IPS-20b (cell line): ENCODE measurements around the gene CAPNS2.
"Not testable (repeated sequence)": the region's sequence is repeated elsewhere in the genome, so short reads cannot be mapped to it uniquely, and the experiment has no call there.

Experiments
- H3K27ac ChIP-seq: one replicate; pipeline ENCODE4 v1.5.1; 2013; ENCODE audit warnings: low read length
- H3K27me3 ChIP-seq: 2 replicates; pipeline ENCODE4 v1.6.1; 2013; ENCODE audit warnings: mild to moderate bottlenecking, low read length, inconsistent platforms; ENCODE audit not compliant: insufficient read depth
- H3K36me3 ChIP-seq: 2 replicates; pipeline ENCODE4 v1.6.1; 2013; ENCODE audit warnings: low read depth, mild to moderate bottlenecking, inconsistent platforms, low read length, moderate library complexity; ENCODE audit not compliant: insufficient read depth
- H3K4me1 ChIP-seq: 2 replicates; pipeline ENCODE4 v1.6.1; 2013; ENCODE audit warnings: mild to moderate bottlenecking, control low read depth, inconsistent platforms, low read length, moderate library complexity; ENCODE audit not compliant: insufficient read depth
- H3K4me3 ChIP-seq: 2 replicates; pipeline ENCODE4 v1.5.1; 2013; ENCODE audit warnings: mild to moderate bottlenecking, low read length, inconsistent platforms
- H3K9ac ChIP-seq: 2 replicates; pipeline ENCODE4 v1.6.1; 2013; ENCODE audit warnings: low read depth, mild to moderate bottlenecking, inconsistent platforms, low read length, moderate library complexity
- H3K9me3 ChIP-seq: 2 replicates; pipeline ENCODE4 v1.6.1; 2013; ENCODE audit warnings: mild to moderate bottlenecking, low read depth, low read length, inconsistent platforms; ENCODE audit not compliant: insufficient read depth

The CAPNS2 gene

DNA sequence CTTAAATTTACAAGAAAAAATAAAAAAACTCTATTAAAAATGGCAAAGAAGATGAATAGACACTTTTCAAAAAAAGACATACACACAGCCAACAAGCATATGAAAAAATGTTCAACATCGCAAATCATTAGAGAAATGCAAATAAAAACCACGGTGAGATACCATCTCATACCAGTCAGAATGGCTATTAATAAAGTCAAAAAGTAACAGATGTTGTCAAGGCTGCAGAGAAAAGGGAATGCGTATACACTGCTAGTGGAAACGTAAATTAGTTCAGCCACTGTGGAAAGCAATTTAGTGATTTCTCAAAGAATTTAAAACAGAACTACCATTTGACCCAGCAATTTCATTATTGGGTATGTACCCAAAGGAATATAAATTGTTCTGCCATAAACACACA lies 31.4 kb downstream of the CAPNS2 start:
- Histone ChIP-seq H3K27me3 (no peaks in the 10 kb centered on the region), H3K4me3 (no peak overlapping the region), H3K9me3 (no peaks in the 10 kb centered on the region), H3K9ac (no peak overlapping the region), H3K4me1 (no peaks in the 10 kb centered on the region; the same call in 1 of the 2 replicates), H3K27ac (no peak overlapping the region), H3K36me3 (no peaks in the 10 kb centered on the region)

DNA sequence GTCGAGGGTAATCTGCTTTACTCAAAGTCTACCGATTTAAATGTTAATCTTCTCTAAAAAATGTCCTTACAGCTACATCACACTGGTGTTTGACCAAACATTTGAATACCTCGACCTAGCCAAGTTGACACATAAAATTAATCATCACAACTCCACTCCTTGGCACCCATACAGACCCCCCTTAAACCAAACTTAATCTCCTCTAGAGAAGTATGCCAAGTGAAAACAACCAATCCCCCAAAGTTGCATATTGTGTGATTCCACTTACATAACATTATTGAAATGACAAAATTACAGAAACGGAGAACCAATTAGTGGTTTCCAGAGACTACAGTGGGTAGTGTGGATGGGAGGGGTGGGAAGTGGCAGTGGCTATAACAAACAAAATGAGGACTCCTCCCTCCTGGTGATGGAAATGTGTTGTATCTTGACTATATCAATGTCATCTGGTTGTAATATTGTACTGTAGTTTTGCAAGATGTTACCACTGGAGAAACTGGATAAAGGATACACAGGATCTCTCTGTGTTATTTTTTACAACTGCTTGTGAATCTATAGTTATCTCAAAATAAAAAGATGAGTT lies 39.4 kb downstream of the CAPNS2 start:
- H3K4me3 ChIP-seq = no peak overlapping the region
- H3K27me3 ChIP-seq = no peaks in the 10 kb centered on the region
- no peaks in the 10 kb centered on the region for H3K9me3 ChIP-seq
- no peak overlapping the region for H3K9ac ChIP-seq
- H3K27ac ChIP-seq = no peak overlapping the region
- no peaks in the 10 kb centered on the region for H3K4me1 ChIP-seq
- H3K36me3 ChIP-seq = no peaks in the 10 kb centered on the region

DNA sequence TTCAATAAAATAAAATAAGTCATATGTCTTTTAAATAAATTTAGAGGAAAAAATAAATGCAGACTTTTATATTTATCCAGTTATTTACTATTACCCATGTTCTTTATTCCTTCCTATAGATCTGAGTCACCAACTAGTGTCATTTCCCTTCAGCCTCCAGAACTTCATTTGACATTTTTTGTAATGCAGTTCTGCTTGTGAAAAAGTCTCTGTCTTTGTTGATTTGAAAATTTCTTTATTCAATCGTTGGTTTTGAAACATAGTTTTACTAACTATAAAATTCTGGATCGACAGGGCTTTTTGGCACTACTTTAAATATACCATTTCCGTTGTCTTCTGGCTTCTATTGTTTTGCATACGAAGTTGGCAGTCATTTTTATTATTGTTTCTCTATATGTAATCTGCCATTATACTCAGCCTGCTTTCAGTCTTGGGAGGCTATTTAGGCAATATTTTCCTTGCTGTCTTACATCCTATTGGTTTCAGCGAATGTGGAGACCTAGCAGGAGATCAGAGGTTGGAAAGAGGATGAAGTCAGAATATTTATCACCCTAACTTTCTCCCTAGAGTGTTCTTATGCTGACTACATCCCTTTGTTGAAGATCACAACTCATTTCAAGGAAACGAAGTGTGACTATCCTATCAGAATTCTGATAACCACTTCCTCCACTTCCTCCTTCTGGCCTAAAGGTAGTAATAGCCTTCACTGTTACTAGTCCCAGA lies 47.3 kb downstream of the CAPNS2 start:
- Histone ChIP-seq H3K9ac (no peak overlapping the region), H3K27ac (no peak overlapping the region), H3K9me3 (peaks cover 14% of the 10 kb centered on the region), H3K4me3 (no peak overlapping the region), H3K4me1 (no peaks in the 10 kb centered on the region), H3K36me3 (no peaks in the 10 kb centered on the region), H3K27me3 (no peaks in the 10 kb centered on the region)

DNA sequence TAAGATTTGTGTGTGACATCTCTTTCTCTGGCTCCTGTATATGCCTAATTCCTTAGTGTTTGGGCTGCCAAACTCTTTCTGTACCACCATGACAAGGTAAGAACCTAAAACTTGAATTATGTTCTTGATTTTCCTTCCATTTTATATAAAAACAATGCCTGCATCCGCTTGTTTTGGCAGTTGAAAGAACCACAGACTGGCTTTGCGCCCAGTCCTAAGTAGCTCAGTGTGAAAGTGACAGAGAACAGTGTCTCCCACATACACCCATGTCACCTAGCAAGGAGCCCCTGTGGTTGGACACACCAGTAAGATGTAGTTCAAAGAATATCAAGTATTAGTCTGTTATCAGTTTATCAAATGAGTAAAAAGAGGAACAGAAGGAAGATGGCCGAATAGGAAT lies 48.6 kb downstream of the CAPNS2 start:
- no peaks in the 10 kb centered on the region for H3K36me3 ChIP-seq
- no peak overlapping the region for H3K9ac ChIP-seq
- H3K4me1 ChIP-seq = no peaks in the 10 kb centered on the region
- H3K9me3 ChIP-seq = peaks cover 14% of the 10 kb centered on the region
- no peak overlapping the region for H3K27ac ChIP-seq
- H3K4me3 ChIP-seq = no peak overlapping the region
- no peaks in the 10 kb centered on the region for H3K27me3 ChIP-seq

DNA sequence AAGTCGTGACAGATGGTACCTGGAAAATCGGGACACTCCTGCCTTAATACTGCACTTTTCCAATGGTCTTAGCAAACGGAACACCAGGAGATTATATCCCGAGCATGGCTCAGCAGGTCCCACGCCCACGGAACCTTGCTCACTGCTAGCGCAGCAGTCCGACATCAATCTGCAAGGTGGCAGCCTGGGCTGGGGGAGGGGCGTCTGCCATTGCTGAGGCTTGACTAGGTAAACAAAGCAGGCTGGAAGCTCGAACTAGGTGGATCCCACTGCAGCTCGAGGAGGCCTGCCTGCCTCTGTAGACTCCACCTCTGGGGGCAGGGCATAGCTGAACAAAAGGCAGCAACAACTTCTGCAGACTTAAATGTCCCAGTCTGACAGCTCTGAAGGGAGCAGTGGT lies 49.2 kb downstream of the CAPNS2 start:
- H3K27me3 ChIP-seq, H3K36me3 ChIP-seq, H3K4me3 ChIP-seq: not testable (repeated sequence)

More for the DNA sequence above, 49.2 kb downstream of the CAPNS2 start:
- H3K27ac ChIP-seq, H3K9ac ChIP-seq, H3K4me1 ChIP-seq: not testable (repeated sequence)
- H3K9me3 ChIP-seq = peaks cover 14% of the 10 kb centered on the region
